Osteoblast (primary cell): ENCODE data around the gene LCE2B. TPM values are rescaled to one million over a fixed set of nuclear protein-coding genes. Genes with fewer than 3 reads are reported as not detected.

Experiments used
- DNase-seq: peaks from one replicate; pipeline ENCODE4 v3.0.0; 2011; ENCODE audit warnings: low spot score, mixed read lengths; ENCODE audit not compliant: insufficient read length; ENCODE audit errors: missing footprints
- H2AFZ ChIP-seq: 2 replicates; pipeline ENCODE4 v1.6.0; 2011; ENCODE audit warnings: mild to moderate bottlenecking, low read length
- H3K27ac ChIP-seq: 2 replicates; pipeline ENCODE4 v1.5.1; 2011; ENCODE audit warnings: mild to moderate bottlenecking, low read depth, low read length, moderate library complexity
- H3K27me3 ChIP-seq: 2 replicates; pipeline ENCODE4 v1.6.0; 2012; ENCODE audit warnings: mild to moderate bottlenecking, control low read depth, inconsistent platforms, low read length, moderate library complexity; ENCODE audit not compliant: insufficient read depth
- H3K36me3 ChIP-seq: 2 replicates; pipeline ENCODE4 v1.5.1; 2011; ENCODE audit warnings: mild to moderate bottlenecking, low read length, control low read depth, moderate library complexity; ENCODE audit not compliant: insufficient read depth
- H3K4me1 ChIP-seq: 2 replicates; pipeline ENCODE4 v1.5.1; 2011; ENCODE audit warnings: mild to moderate bottlenecking, low read length, control low read depth, moderate library complexity; ENCODE audit not compliant: insufficient read depth
- H3K4me2 ChIP-seq: 2 replicates; pipeline ENCODE4 v1.6.0; 2011; ENCODE audit warnings: mild to moderate bottlenecking, low read length; ENCODE audit not compliant: insufficient read depth
- H3K4me3 ChIP-seq: fragments of 200-600 bp; sonication (generic); 3 replicates; pipeline ENCODE4 v1.5.1; 2012; ENCODE audit warnings: mild to moderate bottlenecking, low read length, inconsistent platforms; ENCODE audit not compliant: insufficient read depth
- H3K79me2 ChIP-seq: 2 replicates; pipeline ENCODE4 v1.6.0; 2012; ENCODE audit warnings: mild to moderate bottlenecking, low read length, control low read depth, inconsistent platforms; ENCODE audit not compliant: insufficient read depth
- H3K9me3 ChIP-seq: 2 replicates; pipeline ENCODE4 v1.5.1; 2011; ENCODE audit warnings: low read depth, low read length, control low read depth
- H4K20me1 ChIP-seq: 2 replicates; pipeline ENCODE4 v1.6.0; 2012; ENCODE audit warnings: mild to moderate bottlenecking, low read length, control low read depth; ENCODE audit not compliant: insufficient read depth
- total RNA-seq: library from RNA; depleted of rRNA; stranded (reverse); fragments of >200 nt; gene quantifications from 2 replicates; pipeline ENCODE4 v1.2.3, GENCODE V29; 2012
- TF ChIP-seq, protein P1 (sequence below): IDR thresholded peaks from 2 replicates; pipeline ENCODE4 v1.5.1; 2011; ENCODE audit warnings: mild to moderate bottlenecking, low read depth, low read length, moderate library complexity; ENCODE audit errors: extremely low read depth

Gene LCE2B
- total RNA-seq, 1 donor = not detected

DNA sequence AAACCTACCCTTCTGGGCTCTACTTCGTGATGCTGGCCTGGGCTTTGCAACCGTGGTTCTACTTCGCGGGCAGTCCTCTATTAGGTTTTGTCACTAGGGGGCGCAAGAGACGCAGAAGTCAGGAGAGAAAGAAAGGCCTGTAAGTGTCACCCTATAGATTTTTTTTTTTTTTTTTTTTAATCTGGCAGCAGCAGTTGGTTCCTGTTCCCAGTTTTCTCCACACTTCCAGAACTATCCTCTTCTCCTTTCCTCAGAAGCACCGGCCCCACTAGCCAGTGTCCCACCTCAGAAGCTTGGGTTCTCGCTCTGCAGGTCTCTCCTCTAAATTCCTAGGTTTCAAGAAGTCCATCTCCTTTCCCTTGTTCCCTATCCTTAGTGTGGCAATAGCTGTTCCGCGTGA is 31.8 kb upstream of the LCE2B start:
- no peaks in the 10 kb centered on the region for H3K27me3 ChIP-seq
- no peaks in the 10 kb centered on the region for H3K9me3 ChIP-seq
- peak; percentile 79 for DNase-seq
- no peak overlapping the region for H3K4me3 ChIP-seq
- H3K36me3 ChIP-seq = no peaks in the 10 kb centered on the region
- no peak overlapping the region for H3K27ac ChIP-seq
- H3K4me2 ChIP-seq = no peak overlapping the region
- TF ChIP-seq, protein P1, sequence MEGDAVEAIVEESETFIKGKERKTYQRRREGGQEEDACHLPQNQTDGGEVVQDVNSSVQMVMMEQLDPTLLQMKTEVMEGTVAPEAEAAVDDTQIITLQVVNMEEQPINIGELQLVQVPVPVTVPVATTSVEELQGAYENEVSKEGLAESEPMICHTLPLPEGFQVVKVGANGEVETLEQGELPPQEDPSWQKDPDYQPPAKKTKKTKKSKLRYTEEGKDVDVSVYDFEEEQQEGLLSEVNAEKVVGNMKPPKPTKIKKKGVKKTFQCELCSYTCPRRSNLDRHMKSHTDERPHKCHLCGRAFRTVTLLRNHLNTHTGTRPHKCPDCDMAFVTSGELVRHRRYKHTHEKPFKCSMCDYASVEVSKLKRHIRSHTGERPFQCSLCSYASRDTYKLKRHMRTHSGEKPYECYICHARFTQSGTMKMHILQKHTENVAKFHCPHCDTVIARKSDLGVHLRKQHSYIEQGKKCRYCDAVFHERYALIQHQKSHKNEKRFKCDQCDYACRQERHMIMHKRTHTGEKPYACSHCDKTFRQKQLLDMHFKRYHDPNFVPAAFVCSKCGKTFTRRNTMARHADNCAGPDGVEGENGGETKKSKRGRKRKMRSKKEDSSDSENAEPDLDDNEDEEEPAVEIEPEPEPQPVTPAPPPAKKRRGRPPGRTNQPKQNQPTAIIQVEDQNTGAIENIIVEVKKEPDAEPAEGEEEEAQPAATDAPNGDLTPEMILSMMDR = peak; percentile 80
- H3K4me1 ChIP-seq = no peaks in the 10 kb centered on the region
- no peaks in the 10 kb centered on the region for H4K20me1 ChIP-seq
- no peaks in the 10 kb centered on the region for H3K79me2 ChIP-seq
- no peak overlapping the region for H2AFZ ChIP-seq

DNA sequence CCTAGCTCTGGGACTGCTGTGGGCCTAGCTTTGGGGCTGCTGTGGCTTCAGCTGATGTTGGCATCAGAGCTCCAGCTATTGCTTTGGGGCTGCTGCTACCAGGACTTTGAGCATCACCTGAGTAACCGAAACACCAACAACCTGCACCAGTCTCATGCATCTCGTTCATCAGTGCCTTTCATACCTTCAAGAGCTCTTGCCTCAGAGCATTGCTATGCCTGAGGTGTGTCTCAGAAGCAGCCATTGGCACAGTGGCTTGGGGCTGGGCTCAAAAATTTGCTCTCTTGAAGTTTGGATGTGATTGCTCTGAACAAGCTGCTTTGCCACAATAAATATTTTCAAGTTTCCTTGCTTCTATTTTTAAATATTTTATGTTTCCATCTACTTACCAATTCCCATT is 29.5 kb upstream of the LCE2B start:
- DNase-seq = no peak
- no peak overlapping the region for H2AFZ ChIP-seq
- H3K4me3 ChIP-seq = no peak overlapping the region
- H3K9me3 ChIP-seq = no peaks in the 10 kb centered on the region
- no peaks in the 10 kb centered on the region for H4K20me1 ChIP-seq
- H3K36me3 ChIP-seq = no peaks in the 10 kb centered on the region
- no peaks in the 10 kb centered on the region for H3K4me1 ChIP-seq
- TF ChIP-seq, protein P1 = no peak
- no peaks in the 10 kb centered on the region for H3K27me3 ChIP-seq
- no peak overlapping the region for H3K4me2 ChIP-seq
- H3K27ac ChIP-seq = no peak overlapping the region
- no peaks in the 10 kb centered on the region for H3K79me2 ChIP-seq

DNA sequence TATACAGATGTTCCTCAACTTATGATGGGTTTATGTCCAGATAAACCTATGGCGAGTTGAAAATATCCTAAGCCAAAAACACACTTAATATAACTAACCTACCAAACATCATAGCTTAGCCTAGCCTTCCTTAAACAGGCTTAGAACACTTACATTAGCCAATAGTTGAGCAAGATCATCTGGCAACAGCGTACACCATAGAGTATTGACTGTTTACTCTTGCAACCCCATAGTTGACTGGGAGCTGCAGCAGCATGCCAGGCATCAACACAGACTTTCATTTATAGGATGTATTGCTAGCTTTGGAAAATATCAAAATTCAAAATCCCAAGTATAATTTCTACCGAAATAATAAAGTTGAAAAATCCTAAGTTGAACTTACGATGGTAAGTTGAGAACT is 28.2 kb upstream of the LCE2B start:
- no peak overlapping the region for H2AFZ ChIP-seq
- H3K4me3 ChIP-seq = no peak overlapping the region
- H3K4me2 ChIP-seq = no peak overlapping the region
- H3K36me3 ChIP-seq = no peaks in the 10 kb centered on the region
- no peaks in the 10 kb centered on the region for H3K79me2 ChIP-seq
- no peaks in the 10 kb centered on the region for H3K9me3 ChIP-seq
- TF ChIP-seq, protein P1 = no peak
- no peaks in the 10 kb centered on the region for H3K27me3 ChIP-seq
- no peak for DNase-seq
- H3K27ac ChIP-seq = no peak overlapping the region
- H4K20me1 ChIP-seq = no peaks in the 10 kb centered on the region
- H3K4me1 ChIP-seq = no peaks in the 10 kb centered on the region

DNA sequence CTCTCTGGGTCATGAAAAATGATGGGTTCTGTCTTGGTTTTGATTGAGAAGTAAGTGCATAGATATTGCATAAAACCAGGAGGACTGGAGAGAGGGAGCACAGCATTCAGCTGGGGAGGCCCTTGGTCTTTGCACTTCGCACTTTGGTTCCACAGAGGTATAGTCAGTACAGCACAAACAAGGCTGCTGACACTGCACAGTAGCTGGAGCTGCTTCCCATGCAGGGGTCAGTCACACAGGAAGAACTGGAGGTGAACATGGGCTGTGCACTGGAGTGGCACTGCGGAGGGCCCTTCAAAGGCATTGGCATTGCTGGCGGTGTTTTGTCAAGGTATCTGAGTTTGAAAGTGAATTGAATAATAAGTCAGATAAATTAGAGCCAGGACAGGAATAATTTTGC is 27.3 kb upstream of the LCE2B start:
- Histone ChIP-seq H3K4me1 (no peaks in the 10 kb centered on the region), H4K20me1 (no peaks in the 10 kb centered on the region), H3K27ac (no peak overlapping the region), H3K9me3 (no peaks in the 10 kb centered on the region), H3K79me2 (no peaks in the 10 kb centered on the region), H3K36me3 (no peaks in the 10 kb centered on the region), H3K27me3 (no peaks in the 10 kb centered on the region), H2AFZ (no peak overlapping the region), H3K4me2 (no peak overlapping the region), H3K4me3 (no peak overlapping the region)
- TF ChIP-seq, protein P1 = no peak
- DNase-seq = no peak
